Activated gamma-delta T cell treated with Interleukin-2 at 50 U/mL for 16 hours (primary cell): ENCODE measurements around the gene PPP1R17.

ENCODE experiments used
- DNase-seq: peaks from one replicate; pipeline ENCODE4 v3.0.0-alpha.2; 2020

Gene PPP1R17

DNA sequence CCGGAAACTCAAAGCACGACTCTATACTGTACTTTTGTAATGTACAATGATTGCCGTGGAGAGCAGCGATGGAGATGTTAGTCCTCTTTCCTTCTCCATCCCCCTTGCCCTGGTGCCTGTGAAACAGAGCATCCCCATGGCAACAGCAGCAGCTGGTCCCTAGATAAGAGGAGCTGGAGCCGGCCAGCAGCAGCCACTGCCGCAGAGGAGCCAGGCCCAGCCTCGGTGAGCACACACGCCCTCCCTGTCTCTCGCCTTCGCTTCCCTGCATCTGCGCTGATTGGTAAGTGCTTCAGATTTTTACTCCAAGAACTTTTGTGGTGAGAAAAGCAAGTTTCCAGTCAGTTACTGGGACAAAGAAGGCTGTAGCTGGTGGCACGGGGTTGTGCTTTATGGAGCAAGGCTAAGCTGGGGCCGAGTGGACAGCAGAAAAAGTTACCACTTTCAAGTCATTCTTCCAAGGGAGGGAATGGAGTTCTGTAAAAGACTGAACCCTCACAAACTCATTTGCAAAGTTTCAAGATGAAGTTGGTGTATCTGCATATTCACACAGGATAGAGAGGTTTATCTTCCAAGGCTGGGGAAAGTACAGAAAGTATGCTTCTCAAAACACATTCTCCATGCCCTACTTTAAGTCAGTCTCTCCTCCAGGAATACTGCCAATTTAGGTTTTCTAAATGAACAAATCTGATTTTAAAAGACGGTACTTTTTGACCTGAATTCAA lies at the start of gene PPP1R17:
Gene PPP1R17, plus strand, starts transcription at position 192 of the 725 bp plus-strand sequence. CDS start 5,227 bp downstream, outside the sequence.
- DNase-seq = no peak

GRCh38 chr7:31640381-31640780 lies 46.6 kb upstream of the PPP1R17 start:
- DNase-seq = no peak

GRCh38 chr7:31642681-31643115 lies 44.3 kb upstream of the PPP1R17 start:
- no peak for DNase-seq

GRCh38 chr7:31646942-31647341 lies 40.1 kb upstream of the PPP1R17 start:
- DNase-seq = no peak

- no peak for DNase-seq
These were observed 39.5 kb upstream of the PPP1R17 start for GRCh38 chr7:31647511-31647910.

- DNase-seq = no peak
These were observed 38.7 kb upstream of the PPP1R17 start for GRCh38 chr7:31648288-31648687.

DNA sequence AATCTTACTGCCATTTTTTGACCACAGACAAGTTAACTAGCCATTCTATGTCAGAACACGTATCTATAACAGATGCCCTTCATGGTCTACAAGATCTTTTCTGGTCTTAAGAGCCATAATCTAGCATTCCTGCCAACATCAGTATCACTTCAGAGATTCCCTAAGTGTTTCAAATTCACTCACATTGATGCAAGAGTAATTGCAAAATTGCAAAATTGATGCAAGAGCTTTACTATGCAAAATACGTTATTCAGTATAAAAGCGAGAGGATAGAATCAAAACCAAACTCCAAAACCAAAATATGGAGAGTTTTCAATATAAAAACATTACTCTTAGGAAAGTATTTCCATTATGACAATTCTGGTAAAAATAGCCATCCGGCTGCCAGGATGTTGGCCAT lies 38.1 kb upstream of the PPP1R17 start:
- no peak for DNase-seq

DNA sequence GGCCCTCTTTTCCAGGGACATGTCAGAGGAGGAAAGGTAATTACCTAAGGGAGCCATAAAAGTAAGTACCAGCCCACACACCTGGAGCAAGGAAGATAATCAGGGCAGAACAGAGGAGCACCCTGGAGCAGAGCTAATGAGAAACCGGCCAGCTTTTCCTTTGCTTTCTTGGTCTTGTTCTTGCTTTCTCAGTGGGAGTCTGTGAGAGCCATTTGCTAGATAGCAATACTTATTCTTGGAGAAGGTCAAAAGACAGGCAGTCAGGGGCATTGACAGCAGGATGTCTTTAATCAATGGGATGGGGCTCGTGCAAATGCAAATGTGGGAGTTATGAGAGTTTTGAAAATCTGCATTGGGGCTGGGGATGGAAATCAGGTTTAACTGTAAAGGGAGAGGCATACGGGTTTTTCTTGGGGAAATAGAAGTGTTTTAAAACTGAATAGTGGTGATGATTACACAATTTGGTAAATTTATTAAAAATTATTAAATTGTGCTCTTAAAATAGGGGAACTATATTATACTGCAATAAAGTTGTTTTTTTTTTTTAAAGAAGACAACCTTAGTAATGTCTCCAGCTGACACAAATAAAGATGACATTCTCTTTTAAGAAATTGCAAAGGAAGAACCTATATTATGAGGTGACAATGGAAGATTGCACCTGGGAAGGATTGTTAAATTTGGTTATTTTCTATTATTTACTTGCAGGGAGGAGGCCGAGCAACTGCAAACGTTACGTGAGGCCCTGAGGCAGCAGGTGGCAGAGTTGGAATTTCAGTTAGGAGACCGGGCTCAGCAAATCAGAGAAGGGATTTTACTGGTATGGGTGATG lies 35.6 kb upstream of the PPP1R17 start:
- DNase-seq = no peak

DNA sequence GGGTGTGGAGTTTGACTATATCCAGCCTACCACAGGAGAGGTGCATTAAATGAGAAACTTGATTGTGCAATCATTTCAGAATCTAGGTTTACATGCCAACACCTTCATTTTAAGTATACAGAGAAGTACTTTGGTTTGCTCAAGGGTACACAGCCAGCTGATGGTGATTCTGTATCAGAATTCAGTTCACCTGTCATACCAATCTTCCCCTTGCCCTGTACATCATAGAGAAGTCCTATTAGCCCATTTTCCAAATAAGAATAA lies 35.0 kb upstream of the PPP1R17 start:
- DNase-seq = no peak

- DNase-seq = no peak
These were observed 23.9 kb upstream of the PPP1R17 start for GRCh38 chr7:31663072-31663471.

- DNase-seq = no peak
These were observed 22.1 kb upstream of the PPP1R17 start for GRCh38 chr7:31664890-31665289.

DNA sequence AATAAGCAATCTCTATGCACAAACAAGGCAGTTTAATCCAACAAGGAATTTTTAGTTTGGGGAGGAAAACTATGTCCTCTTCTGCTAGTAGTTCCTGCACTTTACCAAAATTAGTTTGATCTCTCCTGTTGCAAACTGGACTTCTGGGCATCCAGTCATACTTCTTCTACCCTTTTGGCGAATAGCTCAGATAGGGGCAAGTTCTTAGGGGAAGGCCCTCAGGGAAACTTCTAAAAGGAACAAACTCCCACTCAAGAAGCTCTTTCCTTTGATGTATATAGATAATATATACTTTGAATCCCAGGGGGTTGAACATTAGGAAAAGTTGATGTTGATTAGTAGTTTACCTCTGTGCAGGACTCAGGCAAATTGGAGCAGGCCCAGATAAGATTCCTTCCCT lies 21.5 kb upstream of the PPP1R17 start:
- no peak for DNase-seq

DNA sequence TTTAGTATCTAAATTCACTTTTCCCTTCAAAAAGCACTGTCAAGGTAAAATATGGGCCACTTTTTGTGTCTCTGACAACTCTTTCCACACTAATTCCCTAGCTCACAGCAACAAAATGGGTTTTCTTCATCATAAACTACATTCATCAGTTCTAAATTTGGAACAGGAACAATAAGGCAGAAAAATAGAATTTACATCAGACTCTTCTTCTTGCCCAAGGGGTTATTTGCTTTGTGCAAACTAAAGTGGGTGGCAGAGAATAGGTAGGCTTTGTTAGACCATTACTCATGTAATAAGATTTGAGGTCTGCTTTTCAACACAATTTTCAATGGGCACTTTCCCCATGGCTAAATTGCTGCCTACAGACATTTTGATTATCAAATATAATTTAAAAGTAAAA lies 17.6 kb upstream of the PPP1R17 start:
- no peak for DNase-seq

DNA sequence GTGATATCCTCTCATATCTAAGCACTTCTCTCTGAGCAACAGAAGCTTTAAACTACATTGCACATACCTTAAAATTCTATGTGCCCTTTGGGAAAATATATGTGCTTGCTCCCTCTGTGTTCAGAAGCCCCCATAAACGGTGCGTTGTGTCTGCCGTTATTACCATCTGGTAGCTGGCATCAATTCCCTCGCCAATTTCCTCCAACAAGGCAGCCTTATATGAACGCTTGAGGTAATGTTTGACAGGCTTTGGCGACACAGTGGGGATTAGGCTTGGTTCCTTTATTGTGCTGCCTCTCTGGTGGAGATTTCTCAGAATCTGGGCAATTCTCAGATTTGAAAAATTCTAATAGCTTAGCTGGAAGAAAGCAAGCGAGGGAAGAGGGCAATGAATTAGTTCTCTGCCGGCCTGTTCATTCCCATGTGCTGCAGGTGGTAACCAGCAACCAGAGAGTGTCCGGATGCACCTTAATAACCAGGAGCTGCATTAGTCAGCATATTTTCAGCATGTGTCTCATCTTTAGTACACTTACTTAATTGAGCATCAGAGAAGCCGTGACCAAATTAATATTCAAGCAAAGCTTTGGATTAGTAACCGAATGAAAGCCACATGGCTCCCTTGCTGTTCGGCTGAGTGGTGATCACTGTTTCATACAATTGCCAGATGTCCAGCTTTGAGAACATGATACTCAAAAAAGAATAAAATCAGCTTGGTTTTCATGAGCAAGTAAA lies 7.3 kb upstream of the PPP1R17 start:
- no peak for DNase-seq

DNA sequence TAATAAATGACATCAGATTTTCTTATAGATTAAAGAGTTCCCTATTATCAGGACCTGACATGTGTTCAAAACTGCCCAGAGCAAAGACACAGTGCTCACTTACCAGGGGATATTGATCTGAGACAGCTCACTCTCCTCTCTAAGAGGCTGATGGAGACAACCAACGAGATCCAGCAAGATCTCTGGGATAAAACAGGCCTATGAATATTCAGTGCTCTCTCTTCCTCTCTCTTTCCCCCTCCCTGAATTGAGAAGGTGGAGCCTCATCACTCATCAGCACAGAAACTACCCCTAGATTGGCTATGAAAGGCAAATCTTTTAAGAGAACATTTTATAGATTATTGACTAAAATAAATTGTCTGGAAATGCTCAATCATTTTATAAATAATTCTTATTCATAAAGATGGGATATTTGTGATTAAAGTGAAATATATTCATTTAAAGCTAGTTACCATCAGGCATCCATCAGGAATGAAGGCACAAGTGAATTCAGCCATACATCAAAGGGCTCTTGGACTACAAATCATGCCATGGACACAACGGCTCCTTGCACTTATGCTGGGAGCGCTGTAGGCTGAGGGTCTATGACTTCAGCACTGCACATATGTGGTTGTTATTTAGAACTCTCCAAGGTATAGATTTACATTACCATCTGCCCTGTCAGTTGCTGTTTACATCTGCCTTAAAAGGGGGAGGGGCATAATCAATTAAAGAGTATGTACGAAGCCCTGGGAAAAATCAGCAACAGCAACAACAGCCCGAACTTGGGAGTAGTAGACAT lies 3.4 kb upstream of the PPP1R17 start:
- DNase-seq = no peak

DNA sequence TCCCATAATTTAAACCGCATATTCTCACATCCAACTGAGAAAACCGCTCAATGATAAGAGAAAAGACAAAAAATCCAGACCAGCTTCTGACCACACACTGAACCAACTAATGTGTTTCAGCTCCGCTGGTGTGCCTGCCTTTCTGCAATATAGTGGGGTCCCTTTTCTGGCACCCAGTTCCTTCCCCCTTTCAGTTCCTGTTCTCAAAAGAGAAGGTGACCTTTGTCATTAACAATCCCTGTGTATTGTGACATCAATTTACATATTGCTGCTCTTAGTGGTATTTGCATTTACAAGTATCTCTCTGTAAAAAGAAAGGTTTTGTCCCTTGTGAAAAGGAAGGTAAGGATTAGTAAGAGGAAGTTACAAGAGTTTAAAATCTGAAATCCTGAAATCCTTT lies 1.4 kb downstream of the PPP1R17 start:
- DNase-seq = no peak

DNA sequence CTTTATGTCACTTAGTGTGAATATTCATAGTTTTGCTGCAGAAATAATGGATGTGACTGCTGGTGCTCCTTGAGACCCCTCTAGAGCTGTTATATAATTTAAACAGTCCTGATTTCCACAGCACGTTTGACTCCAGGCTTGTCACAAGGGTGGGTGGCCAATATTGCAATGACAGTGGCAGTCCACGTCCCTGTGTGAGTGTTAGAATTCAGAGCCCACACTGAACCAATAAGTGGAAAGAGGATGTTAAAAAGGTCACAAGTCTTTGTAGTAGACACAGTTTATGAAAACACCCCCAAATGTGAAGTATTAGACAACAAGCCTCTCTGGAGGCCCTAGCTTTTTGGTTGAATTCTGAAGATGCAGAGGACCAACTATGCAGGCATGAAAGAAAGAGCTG lies 2.0 kb downstream of the PPP1R17 start:
- no peak for DNase-seq

GRCh38 chr7:31690935-31691334 lies 3.9 kb downstream of the PPP1R17 start:
- DNase-seq = no peak

- no peak for DNase-seq
These were observed 5.4 kb downstream of the PPP1R17 start for GRCh38 chr7:31692451-31692850.

GRCh38 chr7:31692871-31693270 lies 5.9 kb downstream of the PPP1R17 start:
- no peak for DNase-seq

- no peak for DNase-seq
These were observed 9.0 kb downstream of the PPP1R17 start for GRCh38 chr7:31695859-31696614.

GRCh38 chr7:31699050-31699449 lies 12.0 kb downstream of the PPP1R17 start:
- DNase-seq = no peak
